AG10803 (cell line): ENCODE data around the gene EIF4G3.
A peak's percentile ranks its signal among the peaks of the same experiment; 100 is the strongest.

ENCODE experiments used
- DNase-seq: peaks from one replicate; pipeline ENCODE4 v3.0.0; 2010; ENCODE audit warnings: low read depth
- H3K4me3 ChIP-seq: 2 replicates; pipeline ENCODE4 v1.5.1; 2011; ENCODE audit warnings: mild to moderate bottlenecking, low read length, control low read depth
- CTCF ChIP-seq: conservative IDR thresholded peaks from 2 replicates; pipeline ENCODE4 v1.5.1; 2011; ENCODE audit warnings: mild to moderate bottlenecking, low read length, control low read depth, inconsistent platforms

EIF4G3 gene

GRCh38 chr1:21022279-21023040, 154.2 kb downstream of the EIF4G3 start:
- no peak for TF ChIP-seq CTCF
- no peak overlapping the region for H3K4me3 ChIP-seq
- DNase-seq, result peak; percentile 94

DNA sequence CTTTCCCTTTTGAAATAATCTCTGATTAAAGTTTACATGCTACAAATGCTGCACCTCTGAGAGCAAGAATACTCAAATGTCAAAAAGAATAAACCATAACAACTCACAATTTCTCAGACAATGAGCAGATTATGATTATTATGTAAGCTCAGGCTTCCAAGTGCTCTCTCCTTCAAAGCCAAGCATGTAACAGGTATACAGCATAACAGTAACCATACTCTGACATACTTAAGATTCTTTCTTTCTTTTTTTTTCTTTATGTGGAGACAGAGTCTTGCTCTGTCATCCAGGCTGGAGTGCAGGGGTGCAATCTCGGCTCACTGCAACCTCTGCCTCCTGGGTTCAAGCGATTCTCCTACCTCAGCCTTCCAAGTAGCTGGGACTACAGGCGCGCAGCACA, 155.4 kb downstream of the EIF4G3 start:
- TF ChIP-seq CTCF, result no peak
- no peak for DNase-seq
- no peak overlapping the region for H3K4me3 ChIP-seq

DNA sequence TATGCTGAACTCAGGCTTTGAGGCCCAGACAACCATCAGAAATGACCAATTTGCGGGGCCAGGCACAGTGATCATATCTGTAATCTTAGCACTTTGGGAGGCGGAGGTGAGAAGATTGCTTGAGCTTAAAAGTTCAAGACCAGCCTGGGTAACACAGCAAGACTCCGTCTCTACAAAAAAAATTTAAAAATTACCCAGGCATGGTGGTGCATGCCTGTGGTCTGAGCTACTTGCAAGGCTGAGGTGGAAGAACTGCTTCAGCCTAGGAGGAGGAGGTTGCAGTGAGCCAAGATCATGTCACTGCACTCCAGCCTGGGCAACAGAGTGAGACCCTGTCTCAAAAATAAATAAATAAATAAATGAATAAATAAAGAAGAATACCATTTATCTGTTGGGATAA, 156.5 kb downstream of the EIF4G3 start:
- peak; percentile 26 for DNase-seq
- H3K4me3 ChIP-seq, result no peak overlapping the region
- no peak for TF ChIP-seq CTCF

GRCh38 chr1:21018673-21019072, 158.0 kb downstream of the EIF4G3 start:
- no peak for DNase-seq
- TF ChIP-seq CTCF, result no peak
- H3K4me3 ChIP-seq, result no peak overlapping the region

DNA sequence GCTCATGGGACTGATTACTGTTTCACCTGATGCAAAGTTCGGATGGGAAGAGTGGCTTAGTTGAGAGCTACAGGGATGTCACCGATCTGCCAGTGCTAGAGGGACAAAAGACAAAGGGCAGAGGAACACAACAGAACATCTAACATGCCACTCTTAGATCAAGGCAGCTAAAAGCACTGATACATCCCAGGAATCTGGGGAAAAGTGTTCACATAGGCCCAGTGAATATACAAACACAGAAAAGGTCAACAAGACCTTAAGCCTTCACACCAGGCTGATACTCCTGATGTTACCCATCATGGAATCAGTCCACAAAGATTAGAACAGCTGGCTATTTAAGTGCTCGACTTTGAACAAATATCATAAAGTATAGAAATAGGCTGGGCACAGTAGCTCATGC, 163.2 kb downstream of the EIF4G3 start:
- H3K4me3 ChIP-seq, result no peak overlapping the region
- no peak for TF ChIP-seq CTCF
- DNase-seq, result no peak

DNA sequence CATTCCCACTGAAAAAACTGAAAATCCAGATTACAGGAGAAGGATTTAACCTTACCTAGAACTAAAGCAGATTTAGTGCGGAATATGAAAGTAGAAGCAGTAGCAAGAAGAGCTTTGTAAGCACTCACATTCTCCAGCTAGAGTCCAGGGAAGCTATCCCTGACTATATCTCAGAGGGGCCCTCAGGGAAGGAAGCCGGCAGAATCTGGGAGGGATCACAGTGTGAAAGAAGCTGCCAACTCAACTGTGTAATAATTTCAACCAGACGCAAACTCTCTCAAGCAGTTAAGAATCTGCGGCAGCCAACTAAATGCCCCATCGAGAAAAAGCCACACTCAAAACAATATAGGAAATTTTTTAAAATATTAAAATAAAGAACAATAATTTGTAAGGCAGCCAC, 163.8 kb downstream of the EIF4G3 start:
- no peak for TF ChIP-seq CTCF
- H3K4me3 ChIP-seq, result no peak overlapping the region
- peak; percentile 73 for DNase-seq

DNA sequence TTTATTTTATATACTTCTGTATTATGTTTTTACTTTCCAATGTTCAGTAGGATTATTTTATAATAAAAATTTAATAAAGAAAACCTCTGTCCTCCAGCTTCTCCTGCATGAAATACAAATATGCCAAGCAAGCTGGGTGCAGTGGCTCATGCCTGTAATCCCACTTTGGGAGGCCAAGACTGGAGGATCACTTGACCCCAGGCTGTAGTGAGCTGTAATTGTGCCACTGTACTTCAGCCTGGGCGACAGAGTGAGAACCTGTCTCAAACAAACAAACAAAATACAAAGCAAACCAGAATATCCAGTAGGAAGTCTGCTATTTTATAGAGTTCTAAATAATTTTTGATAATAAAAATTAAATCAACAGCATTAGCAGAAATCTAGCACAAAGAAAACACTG, 168.8 kb downstream of the EIF4G3 start:
- no peak overlapping the region for H3K4me3 ChIP-seq
- no peak for DNase-seq
- TF ChIP-seq CTCF, result no peak
